Measurements from ENCODE around the gene C1orf116.
"Not testable (repeated sequence)": the region's sequence is repeated elsewhere in the genome, so short reads cannot be mapped to it uniquely, and the experiment has no call there.

The C1orf116 gene

DNA sequence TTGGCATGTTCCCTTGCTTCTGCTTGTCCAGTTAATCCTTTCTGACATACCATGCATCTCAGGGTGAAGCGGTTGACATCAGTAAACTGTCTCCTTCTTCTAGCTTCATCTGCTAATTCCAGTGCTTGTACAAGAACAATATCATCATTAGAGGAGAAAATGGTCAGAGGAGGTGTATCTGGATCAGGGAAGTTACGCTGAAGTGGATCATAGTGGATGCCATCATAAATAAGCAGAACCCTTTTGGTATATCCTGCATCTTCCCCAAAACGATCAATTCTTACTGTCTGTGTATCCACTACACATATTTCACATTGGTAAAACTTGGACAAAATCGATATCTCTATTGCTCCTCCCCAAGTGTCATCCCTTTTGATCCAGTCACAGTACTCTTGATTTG is 16.5 kb upstream of the C1orf116 start:
- H3K4me1 ChIP-seq (ENCODE audit: control insufficient read depth in 1 of 2, insufficient read depth in 1 of 2, low read depth in 1 of 2, low read length in 1 of 2): peaks cover 63 to 74% of the 10 kb centered on the region in 2 experiments
- peak overlapping the region in 1 of 2 experiments; percentile 99 for H3K4me3 ChIP-seq (ENCODE audit: low read depth in 1 of 2, low read length in 1 of 2)
- no peak for TF ChIP-seq CTCF (IDR thresholded peaks at IDR 0.05)
- peaks cover 25% of the 10 kb centered on the region for H3K36me3 ChIP-seq
- H3K27me3 ChIP-seq: no peaks in the 10 kb centered on the region
- no peaks in the 10 kb centered on the region for H3K9me3 ChIP-seq
- H3K27ac ChIP-seq: no peak overlapping the region

- H3K27me3 ChIP-seq: no peaks in the 10 kb centered on the region
- no peak for TF ChIP-seq CTCF (IDR thresholded peaks at IDR 0.05)
- H3K27ac ChIP-seq: no peak overlapping the region
- no peak overlapping the region for H3K4me3 ChIP-seq (ENCODE audit: low read depth in 1 of 2, low read length in 1 of 2)
- peaks cover 32% of the 10 kb centered on the region for H3K36me3 ChIP-seq
- H3K4me1 ChIP-seq (ENCODE audit: control insufficient read depth in 1 of 2, insufficient read depth in 1 of 2, low read depth in 1 of 2, low read length in 1 of 2): peaks cover 55 to 64% of the 10 kb centered on the region in 2 experiments
- H3K9me3 ChIP-seq: no peaks in the 10 kb centered on the region
Observed at GRCh38 chr1:207048041-207048440, 15.5 kb upstream of the C1orf116 start.

GRCh38 chr1:207047505-207047904 is 14.9 kb upstream of the C1orf116 start:
- Histone ChIP-seq H3K4me3 (ENCODE audit: low read depth in 1 of 2, low read length in 1 of 2) (no peak overlapping the region), H3K27ac (no peak overlapping the region), H3K9me3 (no peaks in the 10 kb centered on the region), H3K27me3 (no peaks in the 10 kb centered on the region), H3K36me3 (peaks cover 33% of the 10 kb centered on the region), H3K4me1 (ENCODE audit: control insufficient read depth in 1 of 2, insufficient read depth in 1 of 2, low read depth in 1 of 2, low read length in 1 of 2) (peaks cover 52 to 58% of the 10 kb centered on the region in 2 experiments)
- no peak for TF ChIP-seq CTCF (IDR thresholded peaks at IDR 0.05)

GRCh38 chr1:207045453-207045852 is 12.9 kb upstream of the C1orf116 start:
- H3K4me1 ChIP-seq (ENCODE audit: control insufficient read depth in 1 of 2, insufficient read depth in 1 of 2, low read depth in 1 of 2, low read length in 1 of 2): peaks cover 36 to 39% of the 10 kb centered on the region in 2 experiments
- H3K27ac ChIP-seq: no peak overlapping the region
- H3K36me3 ChIP-seq: peaks cover 33% of the 10 kb centered on the region
- no peaks in the 10 kb centered on the region for H3K9me3 ChIP-seq
- H3K4me3 ChIP-seq (ENCODE audit: low read depth in 1 of 2, low read length in 1 of 2): no peak overlapping the region
- no peaks in the 10 kb centered on the region for H3K27me3 ChIP-seq
- TF ChIP-seq CTCF (IDR thresholded peaks at IDR 0.05): no peak

DNA sequence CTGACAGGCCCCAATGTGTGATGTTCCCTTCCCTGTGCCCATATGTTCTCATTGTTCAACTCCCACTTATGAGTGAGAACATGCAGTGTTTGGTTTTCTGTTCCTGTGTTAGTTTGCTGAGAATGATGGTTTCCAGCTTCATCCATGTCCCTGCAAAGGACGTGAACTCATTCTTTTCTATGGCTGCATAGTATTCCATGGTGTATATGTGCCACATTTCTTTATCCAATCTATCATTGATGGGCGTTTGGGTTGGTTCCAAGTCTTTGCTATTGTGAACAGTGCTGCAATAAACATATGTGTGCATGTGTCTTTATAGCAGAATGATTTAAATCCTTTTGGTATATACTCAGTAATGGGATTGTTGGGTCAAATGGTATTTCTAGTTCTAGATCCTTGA is 8.8 kb upstream of the C1orf116 start:
- H3K4me1 ChIP-seq (ENCODE audit: control insufficient read depth in 1 of 2, insufficient read depth in 1 of 2, low read depth in 1 of 2, low read length in 1 of 2); H3K4me3 ChIP-seq (ENCODE audit: low read depth in 1 of 2, low read length in 1 of 2); H3K9me3 ChIP-seq; H3K27ac ChIP-seq: not testable (repeated sequence)
- H3K27me3 ChIP-seq: peaks cover 30% of the 10 kb centered on the region
- H3K36me3 ChIP-seq: peaks cover 13% of the 10 kb centered on the region

GRCh38 chr1:207040181-207040533 is 7.6 kb upstream of the C1orf116 start:
- Histone ChIP-seq H3K27me3 (peaks cover 39% of the 10 kb centered on the region), H3K4me3 (ENCODE audit: low read depth in 1 of 2, low read length in 1 of 2) (no peak overlapping the region), H3K4me1 (ENCODE audit: control insufficient read depth in 1 of 2, insufficient read depth in 1 of 2, low read depth in 1 of 2, low read length in 1 of 2) (no peaks in the 10 kb centered on the region), H3K27ac (no peak overlapping the region), H3K9me3 (no peaks in the 10 kb centered on the region), H3K36me3 (peaks cover 10% of the 10 kb centered on the region)
- no peak for TF ChIP-seq CTCF (IDR thresholded peaks at IDR 0.05)

Measured in neutrophil (primary cell).